ENCODE measurements around the gene GRM8.

The GRM8 gene

DNA sequence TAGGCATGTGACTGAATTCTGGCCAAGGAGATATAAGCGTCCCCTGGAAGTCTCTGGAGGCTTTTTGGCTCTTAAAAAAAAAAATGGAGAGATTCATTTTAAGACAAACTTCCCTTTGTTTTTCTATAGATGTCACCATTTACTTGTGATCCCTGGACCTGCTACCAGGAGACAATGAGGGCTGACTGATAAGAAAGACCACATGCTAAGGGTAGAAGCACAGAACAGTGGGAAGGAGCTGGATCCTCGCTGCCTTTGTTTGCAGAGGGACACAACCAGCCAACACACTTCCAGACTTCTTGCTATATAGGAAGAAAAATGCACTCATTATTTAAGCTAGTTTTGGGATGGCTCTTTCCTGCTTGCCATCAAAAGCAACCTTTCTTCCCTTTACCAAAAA lies 172.2 kb downstream of the GRM8 start:
- no peaks in the 10 kb centered on the region for H3K4me1 ChIP-seq (ENCODE audit: control insufficient read depth, insufficient read depth, low read length)
- H3K27ac ChIP-seq (ENCODE audit: low read depth, low read length) = no peak overlapping the region
- no peaks in the 10 kb centered on the region for H3K9me3 ChIP-seq (ENCODE audit: control insufficient read depth, insufficient read depth, low read length)
- no peaks in the 10 kb centered on the region for H3K36me3 ChIP-seq (ENCODE audit: control insufficient read depth, insufficient read depth, low read length)
- H3K27me3 ChIP-seq (ENCODE audit: control insufficient read depth, insufficient read depth, low read length) = no peaks in the 10 kb centered on the region
- no peak overlapping the region for H3K9ac ChIP-seq (ENCODE audit: low read depth, low read length)
- no peak overlapping the region for H3K4me3 ChIP-seq (ENCODE audit: low read depth, low read length)

DNA sequence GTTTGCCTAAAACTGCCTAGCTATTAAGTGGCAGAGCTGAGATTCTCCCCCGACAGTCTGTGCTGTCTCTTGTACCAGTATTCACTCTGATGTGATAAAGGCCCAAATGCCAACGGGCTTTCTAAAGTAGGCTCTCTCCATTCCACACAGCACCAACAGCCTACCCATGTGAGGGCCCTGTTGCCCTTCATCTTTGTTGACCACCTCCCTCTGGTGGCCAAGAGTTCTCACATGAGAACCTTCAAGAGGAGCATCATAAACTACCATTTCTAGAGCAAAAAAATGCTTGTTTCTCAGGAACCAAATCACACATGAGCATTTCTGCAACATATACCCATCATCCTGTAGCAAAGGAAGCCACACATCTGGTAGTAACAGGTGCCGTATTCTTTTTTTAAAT lies 185.8 kb downstream of the GRM8 start:
- H3K27me3 ChIP-seq (ENCODE audit: control insufficient read depth, insufficient read depth, low read length) = no peaks in the 10 kb centered on the region
- no peaks in the 10 kb centered on the region for H3K4me1 ChIP-seq (ENCODE audit: control insufficient read depth, insufficient read depth, low read length)
- H3K4me3 ChIP-seq (ENCODE audit: low read depth, low read length) = no peak overlapping the region
- no peaks in the 10 kb centered on the region for H3K9me3 ChIP-seq (ENCODE audit: control insufficient read depth, insufficient read depth, low read length)
- no peak overlapping the region for H3K27ac ChIP-seq (ENCODE audit: low read depth, low read length)
- no peaks in the 10 kb centered on the region for H3K36me3 ChIP-seq (ENCODE audit: control insufficient read depth, insufficient read depth, low read length)
- no peak overlapping the region for H3K9ac ChIP-seq (ENCODE audit: low read depth, low read length)

- Histone ChIP-seq H3K36me3 (ENCODE audit: control insufficient read depth, insufficient read depth, low read length) (no peaks in the 10 kb centered on the region), H3K27me3 (ENCODE audit: control insufficient read depth, insufficient read depth, low read length) (no peaks in the 10 kb centered on the region), H3K4me3 (ENCODE audit: low read depth, low read length) (no peak overlapping the region), H3K4me1 (ENCODE audit: control insufficient read depth, insufficient read depth, low read length) (no peaks in the 10 kb centered on the region), H3K9me3 (ENCODE audit: control insufficient read depth, insufficient read depth, low read length) (no peaks in the 10 kb centered on the region), H3K9ac (ENCODE audit: low read depth, low read length) (no peak overlapping the region), H3K27ac (ENCODE audit: low read depth, low read length) (no peak overlapping the region)
Measured at GRCh38 chr7:127059475-127059874, 193.3 kb downstream of the GRM8 start.

DNA sequence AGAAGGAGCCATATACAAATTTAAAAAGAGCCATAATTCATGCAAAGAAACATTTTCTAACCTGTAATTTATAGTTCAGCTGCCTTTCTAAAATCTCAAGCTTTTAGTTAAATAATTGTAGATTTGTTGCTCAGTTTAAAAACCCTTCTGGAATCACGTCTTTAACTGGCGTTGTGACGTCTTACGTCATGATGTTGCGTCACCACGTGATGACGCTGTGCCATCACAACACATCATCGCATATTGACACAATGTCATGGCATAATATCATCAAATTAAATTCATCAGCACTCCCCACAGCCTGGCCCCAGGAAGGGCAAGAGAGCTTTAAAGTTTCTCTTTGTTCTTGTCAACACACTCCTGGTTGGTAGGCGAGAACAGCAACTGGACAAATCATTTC lies 194.8 kb downstream of the GRM8 start:
- no peaks in the 10 kb centered on the region for H3K36me3 ChIP-seq (ENCODE audit: control insufficient read depth, insufficient read depth, low read length)
- H3K4me3 ChIP-seq (ENCODE audit: low read depth, low read length) = no peak overlapping the region
- no peak overlapping the region for H3K27ac ChIP-seq (ENCODE audit: low read depth, low read length)
- no peaks in the 10 kb centered on the region for H3K9me3 ChIP-seq (ENCODE audit: control insufficient read depth, insufficient read depth, low read length)
- no peaks in the 10 kb centered on the region for H3K27me3 ChIP-seq (ENCODE audit: control insufficient read depth, insufficient read depth, low read length)
- H3K9ac ChIP-seq (ENCODE audit: low read depth, low read length) = no peak overlapping the region
- H3K4me1 ChIP-seq (ENCODE audit: control insufficient read depth, insufficient read depth, low read length) = no peaks in the 10 kb centered on the region

GRCh38 chr7:127056202-127056601 lies 196.5 kb downstream of the GRM8 start:
- Histone ChIP-seq H3K9ac (ENCODE audit: low read depth, low read length) (no peak overlapping the region), H3K36me3 (ENCODE audit: control insufficient read depth, insufficient read depth, low read length) (no peaks in the 10 kb centered on the region), H3K9me3 (ENCODE audit: control insufficient read depth, insufficient read depth, low read length) (no peaks in the 10 kb centered on the region)

DNA sequence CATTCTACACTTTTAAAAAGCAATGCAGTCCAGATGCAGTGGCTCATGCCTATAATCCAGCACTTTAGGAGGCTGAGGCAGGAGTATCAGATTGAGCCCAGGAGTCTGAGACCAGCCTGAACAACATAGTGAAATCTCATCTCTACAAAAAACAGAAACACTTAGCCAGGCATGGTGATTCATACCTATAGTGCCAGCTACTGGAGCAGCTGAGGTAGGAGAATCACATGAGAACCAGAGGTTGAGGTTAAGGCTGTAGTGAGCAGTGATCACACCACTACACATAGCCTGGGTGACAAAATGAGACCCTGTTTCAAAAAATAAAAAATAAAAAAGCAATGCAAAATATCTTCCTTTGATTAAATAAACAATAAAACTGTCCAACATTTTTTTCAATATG lies 205.2 kb downstream of the GRM8 start:
- no peaks in the 10 kb centered on the region for H3K4me1 ChIP-seq (ENCODE audit: control insufficient read depth, insufficient read depth, low read length)
- no peaks in the 10 kb centered on the region for H3K27me3 ChIP-seq (ENCODE audit: control insufficient read depth, insufficient read depth, low read length)
- H3K27ac ChIP-seq (ENCODE audit: low read depth, low read length) = no peak overlapping the region
- no peaks in the 10 kb centered on the region for H3K9me3 ChIP-seq (ENCODE audit: control insufficient read depth, insufficient read depth, low read length)
- H3K4me3 ChIP-seq (ENCODE audit: low read depth, low read length) = no peak overlapping the region
- H3K36me3 ChIP-seq (ENCODE audit: control insufficient read depth, insufficient read depth, low read length) = no peaks in the 10 kb centered on the region
- no peak overlapping the region for H3K9ac ChIP-seq (ENCODE audit: low read depth, low read length)

More at GRCh38 chr7:127056202-127056601, 196.5 kb downstream of the GRM8 start:
- Histone ChIP-seq H3K4me1 (ENCODE audit: control insufficient read depth, insufficient read depth, low read length) (no peaks in the 10 kb centered on the region), H3K4me3 (ENCODE audit: low read depth, low read length) (no peak overlapping the region), H3K27me3 (ENCODE audit: control insufficient read depth, insufficient read depth, low read length) (no peaks in the 10 kb centered on the region), H3K27ac (ENCODE audit: low read depth, low read length) (no peak overlapping the region)

- Histone ChIP-seq H3K4me3 (ENCODE audit: low read depth, low read length) (no peak overlapping the region), H3K4me1 (ENCODE audit: control insufficient read depth, insufficient read depth, low read length) (no peaks in the 10 kb centered on the region), H3K27ac (ENCODE audit: low read depth, low read length) (no peak overlapping the region), H3K36me3 (ENCODE audit: control insufficient read depth, insufficient read depth, low read length) (no peaks in the 10 kb centered on the region), H3K9me3 (ENCODE audit: control insufficient read depth, insufficient read depth, low read length) (no peaks in the 10 kb centered on the region), H3K27me3 (ENCODE audit: control insufficient read depth, insufficient read depth, low read length) (no peaks in the 10 kb centered on the region), H3K9ac (ENCODE audit: low read depth, low read length) (no peak overlapping the region)
Measured at GRCh38 chr7:127041689-127042452, 210.9 kb downstream of the GRM8 start.

GRCh38 chr7:127040042-127040441 lies 212.7 kb downstream of the GRM8 start:
- no peak overlapping the region for H3K4me3 ChIP-seq (ENCODE audit: low read depth, low read length)
- no peaks in the 10 kb centered on the region for H3K9me3 ChIP-seq (ENCODE audit: control insufficient read depth, insufficient read depth, low read length)
- H3K4me1 ChIP-seq (ENCODE audit: control insufficient read depth, insufficient read depth, low read length) = no peaks in the 10 kb centered on the region
- no peak overlapping the region for H3K27ac ChIP-seq (ENCODE audit: low read depth, low read length)
- H3K36me3 ChIP-seq (ENCODE audit: control insufficient read depth, insufficient read depth, low read length) = no peaks in the 10 kb centered on the region
- no peaks in the 10 kb centered on the region for H3K27me3 ChIP-seq (ENCODE audit: control insufficient read depth, insufficient read depth, low read length)
- no peak overlapping the region for H3K9ac ChIP-seq (ENCODE audit: low read depth, low read length)

DNA sequence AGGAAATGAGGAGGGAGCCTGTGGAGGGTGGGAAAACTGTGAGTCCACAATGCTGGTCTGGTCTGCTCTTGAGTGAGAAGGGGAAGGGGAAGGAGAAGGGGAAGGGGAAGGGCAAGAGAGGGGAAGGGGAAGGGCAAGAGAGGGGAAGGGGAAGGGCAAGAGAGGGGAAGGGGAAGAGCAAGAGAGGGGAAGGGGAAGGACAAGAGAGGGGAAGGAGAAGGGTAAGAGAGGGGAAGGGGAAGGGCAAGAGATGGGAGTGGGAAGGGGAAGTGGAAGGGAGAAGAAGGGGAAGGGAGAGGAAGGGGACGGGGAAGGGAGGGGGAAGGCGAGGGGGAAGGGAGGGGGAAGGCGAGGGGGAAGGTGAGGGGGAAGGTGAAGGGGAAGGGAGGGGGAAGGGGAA lies 213.2 kb downstream of the GRM8 start:
- Histone ChIP-seq H3K36me3 (ENCODE audit: control insufficient read depth, insufficient read depth, low read length) (no peaks in the 10 kb centered on the region), H3K4me1 (ENCODE audit: control insufficient read depth, insufficient read depth, low read length) (no peaks in the 10 kb centered on the region), H3K9me3 (ENCODE audit: control insufficient read depth, insufficient read depth, low read length) (no peaks in the 10 kb centered on the region), H3K27ac (ENCODE audit: low read depth, low read length) (no peak overlapping the region), H3K9ac (ENCODE audit: low read depth, low read length) (no peak overlapping the region), H3K27me3 (ENCODE audit: control insufficient read depth, insufficient read depth, low read length) (no peaks in the 10 kb centered on the region), H3K4me3 (ENCODE audit: low read depth, low read length) (no peak overlapping the region)

DNA sequence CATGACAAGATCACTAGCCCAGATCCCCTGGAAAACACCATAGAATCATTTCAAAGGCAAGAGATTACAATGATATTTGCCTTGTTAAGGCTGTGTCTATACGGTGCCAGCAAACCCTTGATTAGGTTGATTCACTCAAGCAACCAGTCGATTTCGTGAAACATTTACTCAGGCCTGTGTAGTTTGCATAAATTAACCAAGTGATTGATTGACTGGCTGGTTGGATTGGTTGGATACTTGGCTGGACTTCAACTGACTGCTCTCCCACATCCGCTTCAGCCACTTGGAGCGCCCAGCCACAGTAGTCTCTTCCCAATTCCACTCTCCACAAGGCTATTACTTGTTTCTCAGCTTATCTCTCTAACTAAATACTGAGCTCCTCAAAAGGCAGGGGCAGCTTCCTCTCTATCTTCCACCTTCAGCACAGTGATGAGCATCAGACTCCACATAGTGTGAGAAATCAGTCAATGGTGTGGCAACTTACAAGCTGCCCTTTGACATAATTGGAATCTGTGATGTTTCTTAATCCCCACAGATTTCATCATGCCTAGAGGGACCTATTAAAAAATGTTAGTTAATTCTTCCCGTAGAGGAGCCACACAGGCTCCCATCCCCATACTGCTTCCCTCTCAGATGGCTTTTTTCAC lies 217.4 kb downstream of the GRM8 start:
- no peaks in the 10 kb centered on the region for H3K27me3 ChIP-seq (ENCODE audit: control insufficient read depth, insufficient read depth, low read length)
- H3K4me3 ChIP-seq (ENCODE audit: low read depth, low read length) = no peak overlapping the region
- H3K4me1 ChIP-seq (ENCODE audit: control insufficient read depth, insufficient read depth, low read length) = no peaks in the 10 kb centered on the region
- H3K9me3 ChIP-seq (ENCODE audit: control insufficient read depth, insufficient read depth, low read length) = no peaks in the 10 kb centered on the region
- no peak overlapping the region for H3K9ac ChIP-seq (ENCODE audit: low read depth, low read length)
- no peak overlapping the region for H3K27ac ChIP-seq (ENCODE audit: low read depth, low read length)
- no peaks in the 10 kb centered on the region for H3K36me3 ChIP-seq (ENCODE audit: control insufficient read depth, insufficient read depth, low read length)

GRCh38 chr7:127034186-127034806 lies 218.4 kb downstream of the GRM8 start:
- H3K9ac ChIP-seq (ENCODE audit: low read depth, low read length) = no peak overlapping the region
- H3K9me3 ChIP-seq (ENCODE audit: control insufficient read depth, insufficient read depth, low read length) = no peaks in the 10 kb centered on the region
- no peak overlapping the region for H3K4me3 ChIP-seq (ENCODE audit: low read depth, low read length)
- no peaks in the 10 kb centered on the region for H3K27me3 ChIP-seq (ENCODE audit: control insufficient read depth, insufficient read depth, low read length)
- H3K4me1 ChIP-seq (ENCODE audit: control insufficient read depth, insufficient read depth, low read length) = no peaks in the 10 kb centered on the region
- no peaks in the 10 kb centered on the region for H3K36me3 ChIP-seq (ENCODE audit: control insufficient read depth, insufficient read depth, low read length)
- no peak overlapping the region for H3K27ac ChIP-seq (ENCODE audit: low read depth, low read length)

All from HUES48 (cell line).